Posterior cingulate gyrus (tissue), 11 donors: ENCODE data around the gene TMOD4.
A peak's percentile ranks its signal among the peaks of the same experiment; 100 is the strongest.

Experiments used
- DNase-seq, 10 donors: peaks; one replicate each; pipeline versions ENCODE4 v3.0.0 to v3.0.0-alpha.2; 2020 to 2021; ENCODE audit warnings: mixed read lengths in 3 of 10
- intact Hi-C: fragments of 100-400 bp; cut with DNase I; formaldehyde crosslinking; loops from one replicate; pipeline ENCODE4 v1.15.1; 2023

TMOD4 gene

DNA sequence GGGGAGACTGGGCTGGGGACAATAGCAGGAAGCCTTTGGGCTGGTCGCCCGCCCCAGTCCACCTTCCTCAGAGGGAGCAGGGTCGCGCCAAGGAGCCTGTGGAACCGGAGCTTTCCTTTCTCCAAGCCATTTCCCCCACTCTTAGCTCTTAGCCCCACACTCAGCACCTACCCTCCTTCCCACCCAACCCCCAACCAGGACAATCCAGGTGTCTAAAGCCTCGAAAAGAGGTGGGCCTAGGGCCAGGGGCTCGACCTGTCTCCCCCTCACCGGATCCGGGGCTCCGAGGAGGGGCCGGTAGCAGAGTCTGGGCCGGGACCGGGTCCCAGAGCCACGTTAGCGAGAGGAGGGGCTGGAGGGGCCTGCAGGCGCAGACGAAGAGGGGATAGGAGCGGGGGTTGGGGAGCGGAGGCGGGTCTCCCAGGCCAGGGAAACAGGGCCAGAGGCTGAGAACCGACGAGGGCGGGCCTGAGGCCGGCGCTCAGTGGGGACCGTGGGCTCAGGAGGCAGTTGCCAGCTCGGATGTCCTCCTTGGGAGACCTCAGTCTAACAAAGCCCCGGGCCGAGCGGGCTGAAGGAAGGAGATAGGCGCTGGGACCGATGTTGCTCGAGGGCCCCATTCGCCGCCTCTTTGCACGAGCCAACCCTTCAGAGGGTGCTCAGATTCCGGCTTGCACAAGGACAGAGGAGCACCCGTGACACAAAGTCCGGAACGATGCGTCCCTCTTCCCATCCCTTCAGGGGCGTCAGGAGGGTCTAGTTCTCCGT lies 30.3 kb downstream of the TMOD4 start:
- DNase-seq: peak in 3 of 10 donors; percentile 41 to 91 (median 77)
- intact Hi-C loops: loop anchor here (10.0 kb wide), 1 partner anchor 71 kb away; the partner anchor contains the start of gene GABPB2

DNA sequence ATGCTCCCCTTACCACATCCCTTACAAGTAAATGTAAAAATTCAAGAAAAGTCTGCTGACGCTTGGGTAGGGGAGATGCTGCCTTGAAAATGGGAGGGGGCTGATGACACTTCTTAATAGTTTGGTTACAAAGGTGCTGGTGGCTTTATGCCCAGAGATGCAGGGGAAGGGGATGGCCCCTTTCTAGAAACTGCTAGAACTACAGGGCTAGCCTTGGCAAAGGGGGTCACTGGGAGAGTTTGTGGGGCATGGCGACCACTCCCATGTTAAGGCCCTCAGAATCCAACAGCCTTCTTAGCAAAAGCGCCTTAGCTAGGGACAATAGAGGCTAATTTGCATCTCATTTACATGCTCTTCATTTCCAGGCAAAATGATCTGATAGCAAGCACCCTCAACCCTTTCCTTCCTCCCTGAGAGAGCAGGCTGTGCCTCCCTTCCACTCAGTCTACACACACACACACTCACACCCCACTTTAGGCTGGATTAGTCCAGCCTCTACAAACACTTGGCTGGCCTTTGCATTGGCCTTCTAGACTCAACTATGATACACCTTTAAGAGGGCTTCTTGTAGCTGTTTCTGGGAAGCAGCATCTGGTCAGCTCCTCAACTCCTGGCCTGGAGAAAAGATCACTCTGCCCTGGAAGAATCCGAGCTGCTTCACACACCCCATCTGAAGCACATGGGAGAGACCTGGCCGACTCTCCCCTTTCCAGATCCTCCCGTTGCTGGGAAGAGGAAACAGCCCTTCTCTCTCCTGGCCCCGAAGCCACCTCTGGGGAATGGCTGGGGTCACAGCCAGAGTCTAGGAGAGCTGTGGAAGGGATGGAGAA lies 31.1 kb downstream of the TMOD4 start:
- intact Hi-C loops: loop anchor here (10.0 kb wide), 1 partner anchor 70 kb away; the partner anchor contains the start of gene GABPB2

DNA sequence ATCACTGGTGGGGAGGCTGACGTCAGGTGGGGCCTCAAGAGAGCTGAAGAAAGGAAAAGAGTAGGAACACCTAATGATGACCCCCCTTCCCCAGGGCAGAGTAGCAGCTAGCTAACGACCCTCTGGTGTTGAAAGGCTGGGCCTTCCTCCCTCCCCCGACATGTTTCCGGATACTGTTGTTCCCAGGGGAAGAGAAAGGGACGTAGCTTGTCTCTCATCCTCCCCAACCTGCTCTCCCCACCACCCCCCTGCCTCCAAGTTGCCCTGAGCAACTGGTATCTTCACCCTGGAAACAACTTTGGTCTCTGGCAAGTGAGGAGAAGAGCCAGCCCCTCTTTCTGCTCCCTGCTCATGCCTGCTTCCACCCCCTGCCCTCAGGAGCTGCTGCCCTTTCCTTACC lies 31.8 kb downstream of the TMOD4 start:
- DNase-seq: peak in 1 of 10 donors; percentile 19
- intact Hi-C loops: loop anchor here (10.0 kb wide), 1 partner anchor 69 kb away; the partner anchor contains the start of gene GABPB2

More for the DNA sequence above, 31.1 kb downstream of the TMOD4 start:
- peak in 1 of 10 donors; percentile 25 for DNase-seq

DNA sequence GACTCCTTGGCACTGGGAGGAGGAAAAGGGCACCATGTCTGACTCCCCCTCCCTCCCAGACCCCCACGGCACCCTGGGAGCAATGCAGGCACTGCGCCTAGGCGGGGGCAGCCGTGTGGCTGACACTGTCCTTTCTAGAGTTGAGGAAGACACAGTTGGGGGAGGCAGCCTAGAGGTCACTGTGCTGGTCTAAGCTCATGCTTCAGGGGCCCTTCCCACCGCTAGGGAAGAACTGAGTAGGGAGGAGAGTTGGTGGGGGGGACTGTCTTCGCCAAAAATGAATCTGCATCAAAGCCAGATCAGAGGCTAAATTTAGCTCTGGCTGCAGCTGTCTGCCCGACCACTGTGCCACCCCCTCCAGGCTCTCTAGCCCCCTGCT lies 32.7 kb downstream of the TMOD4 start:
- intact Hi-C loops: loop anchor here (10.0 kb wide), 1 partner anchor 68 kb away; the partner anchor contains the start of gene GABPB2
- DNase-seq: no peak

DNA sequence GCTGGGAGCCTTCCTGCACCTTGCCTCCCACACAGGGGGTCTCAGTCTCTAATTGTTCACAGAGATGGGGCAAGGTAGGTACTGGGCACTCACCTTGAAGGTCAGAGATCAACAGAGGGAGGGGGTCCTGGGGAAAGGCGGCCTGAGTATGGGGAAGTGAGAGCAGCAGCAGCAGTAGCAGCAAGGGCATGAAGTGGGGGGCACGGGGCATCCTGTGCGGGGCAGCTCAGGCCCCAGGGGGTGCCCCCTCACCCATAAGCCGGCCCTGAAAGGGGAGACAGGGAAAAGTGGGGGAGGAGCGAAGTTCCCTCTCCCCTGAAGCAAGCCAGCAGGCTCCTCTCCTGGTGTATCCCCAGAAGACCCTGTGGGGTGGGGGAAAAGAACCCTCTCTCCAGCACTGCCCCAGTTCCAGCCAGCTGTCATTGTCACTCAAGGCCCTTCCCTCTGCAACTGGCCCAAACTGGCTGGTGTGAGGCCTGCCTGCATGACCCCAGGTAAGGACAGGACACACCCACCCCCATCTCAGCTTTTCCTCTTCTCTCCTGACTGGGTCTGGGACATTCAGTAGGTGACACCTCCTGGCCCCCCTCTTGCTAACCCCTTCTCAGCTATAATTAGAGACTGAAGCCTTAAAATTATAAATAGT lies 33.2 kb downstream of the TMOD4 start:
- intact Hi-C loops: loop anchor here (10.0 kb wide), 1 partner anchor 68 kb away; the partner anchor contains the start of gene GABPB2
- DNase-seq: no peak

DNA sequence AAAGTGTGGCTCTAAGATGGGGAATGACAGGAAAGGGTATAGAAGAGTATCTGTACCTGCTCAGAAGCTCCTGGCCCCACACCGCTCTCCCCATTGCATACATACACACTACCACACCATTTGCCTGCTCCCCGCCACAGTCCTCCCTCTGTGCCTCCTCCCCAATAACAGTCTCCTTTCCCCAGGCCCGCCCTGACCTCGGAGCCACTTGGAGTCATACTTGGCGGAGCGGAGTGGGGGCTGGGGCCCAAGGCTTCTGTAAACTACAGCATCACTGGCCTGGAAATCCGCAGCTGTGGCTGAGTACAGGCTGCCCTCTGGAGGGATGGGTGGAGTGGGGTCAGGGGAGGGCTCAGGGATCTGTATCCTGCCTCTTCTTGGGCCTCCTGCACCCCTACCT lies 38.0 kb downstream of the TMOD4 start:
- intact Hi-C loops: no loop called here

DNA sequence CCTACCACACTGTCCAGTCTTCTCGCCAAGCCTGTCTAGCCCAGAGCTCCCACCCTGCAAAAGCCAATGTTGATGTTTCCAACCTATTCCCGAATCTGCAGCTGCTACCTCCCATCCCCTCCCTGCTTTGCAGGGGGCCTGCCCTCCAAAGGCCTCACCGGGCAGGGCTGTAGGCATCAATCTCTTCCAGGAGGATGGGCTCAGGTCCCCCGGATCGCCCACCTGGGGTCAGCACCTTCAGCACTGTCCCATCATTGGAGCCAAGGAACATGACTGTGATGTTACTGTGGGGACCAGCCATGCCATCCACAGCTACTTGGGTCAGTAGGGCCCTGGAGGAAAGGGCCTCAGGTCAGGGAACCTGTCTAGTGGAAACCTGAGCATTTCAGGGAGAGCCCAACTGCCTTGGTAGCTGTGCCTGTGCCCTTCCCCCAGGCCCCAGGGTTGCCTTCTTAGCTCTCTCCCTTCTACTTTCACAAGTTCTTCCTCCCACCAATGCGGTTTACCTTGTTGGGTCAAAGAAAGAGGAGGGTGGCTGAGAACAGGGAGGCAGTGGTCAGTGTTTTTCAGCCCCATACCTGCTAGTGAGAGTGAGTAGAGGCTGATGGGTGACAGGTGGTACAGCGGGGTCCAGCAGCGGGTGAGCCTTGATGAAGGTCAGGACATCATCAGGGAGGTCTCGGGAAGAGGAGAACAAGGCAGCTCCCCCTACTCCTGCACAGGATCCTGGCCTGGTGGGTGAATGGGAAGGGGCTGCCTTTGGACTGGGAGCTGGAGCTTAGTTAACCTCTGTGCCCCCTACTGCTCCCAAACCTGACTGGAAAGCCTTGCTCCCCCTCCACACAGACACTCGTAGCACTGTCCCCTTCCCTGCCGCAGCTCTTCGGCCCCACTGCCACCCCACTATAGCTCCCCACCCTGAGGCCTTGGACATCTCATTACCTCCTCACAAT lies 40.1 kb downstream of the TMOD4 start:
- DNase-seq: peak in 1 of 10 donors; percentile 41
- intact Hi-C loops: no loop called here

More for the DNA sequence above, 38.0 kb downstream of the TMOD4 start:
- DNase-seq: no peak

DNA sequence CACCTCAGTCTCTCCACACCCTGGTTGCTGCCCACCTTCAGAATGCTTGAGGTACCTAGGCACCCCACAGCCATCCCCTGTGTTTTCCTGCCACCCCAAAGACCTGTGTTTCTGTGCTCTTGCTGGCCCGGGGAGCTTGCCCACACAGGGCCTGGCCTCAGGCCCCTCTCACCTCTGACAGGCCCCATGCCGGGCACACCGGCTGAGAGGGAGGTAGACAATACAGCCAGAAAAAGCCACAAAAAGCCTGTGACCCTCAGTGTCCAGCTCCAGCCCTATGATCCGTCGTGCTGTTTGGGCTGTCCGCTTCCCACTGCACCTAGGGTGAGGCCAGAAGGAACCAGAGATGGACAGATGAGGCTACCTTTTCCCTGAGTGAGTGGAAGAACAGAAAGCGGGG lies 40.8 kb downstream of the TMOD4 start:
- DNase-seq: peak in 1 of 10 donors; percentile 62
- intact Hi-C loops: no loop called here

DNA sequence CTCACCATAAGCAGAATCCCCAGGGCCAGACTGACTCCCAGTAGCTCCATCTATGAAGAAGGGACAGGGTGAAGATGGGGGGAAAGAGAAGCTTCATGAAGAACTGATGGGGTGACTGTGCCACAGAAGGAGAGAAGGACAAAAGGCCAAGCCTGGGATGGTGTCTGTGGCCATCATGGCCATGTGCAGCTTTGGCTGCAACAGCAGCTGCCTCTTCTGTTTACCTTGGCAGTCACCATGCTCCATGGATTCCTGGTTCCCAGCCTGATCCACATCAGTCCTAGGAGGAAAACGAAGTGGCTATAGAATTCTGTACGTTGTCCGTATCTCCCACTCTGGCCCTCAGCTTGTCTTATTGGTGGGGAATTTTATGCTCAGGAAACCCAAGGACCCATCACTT lies 41.4 kb downstream of the TMOD4 start:
- intact Hi-C loops: no loop called here
- DNase-seq: peak in 1 of 10 donors; percentile 32

DNA sequence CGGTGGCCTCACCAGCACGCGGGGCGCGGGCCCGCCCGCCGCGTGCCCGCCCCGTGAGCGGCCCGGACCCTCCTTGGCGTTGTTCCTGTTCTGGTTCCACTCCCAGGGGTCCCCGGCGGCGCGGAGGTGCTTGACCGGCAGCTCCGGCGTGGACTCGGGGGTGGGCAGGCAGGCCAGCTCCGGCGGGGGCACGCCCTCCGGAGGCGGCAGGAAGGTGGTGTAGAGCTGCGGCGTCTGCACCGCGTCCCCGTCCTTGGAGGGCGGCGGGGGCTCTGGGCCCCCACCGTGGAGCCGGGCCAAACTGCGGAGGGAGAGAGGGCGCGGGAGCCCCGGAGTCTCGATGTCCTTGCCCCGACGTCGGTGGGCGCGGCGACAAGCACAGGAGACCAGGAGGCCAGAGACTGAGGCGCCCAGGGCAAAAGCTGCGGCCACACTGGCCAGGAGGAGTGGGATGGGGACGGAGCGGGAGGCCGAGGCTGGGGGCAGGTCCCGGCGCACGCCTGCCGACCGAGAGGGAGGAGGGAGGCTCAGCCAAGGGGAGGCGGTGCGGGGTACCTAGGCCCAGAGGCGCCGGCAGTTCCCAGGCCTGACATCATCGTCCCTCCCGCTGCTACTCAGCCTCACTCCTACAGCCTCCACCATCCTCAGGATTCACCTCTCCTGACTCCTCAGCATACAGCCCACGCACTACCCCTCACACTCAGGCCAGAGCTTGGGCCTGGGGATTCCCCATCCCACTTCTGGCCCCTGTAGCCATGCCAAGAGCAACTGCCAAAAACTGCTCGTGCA lies 42.6 kb downstream of the TMOD4 start:
- peak in 1 of 10 donors; percentile 80 for DNase-seq
- intact Hi-C loops: no loop called here

DNA sequence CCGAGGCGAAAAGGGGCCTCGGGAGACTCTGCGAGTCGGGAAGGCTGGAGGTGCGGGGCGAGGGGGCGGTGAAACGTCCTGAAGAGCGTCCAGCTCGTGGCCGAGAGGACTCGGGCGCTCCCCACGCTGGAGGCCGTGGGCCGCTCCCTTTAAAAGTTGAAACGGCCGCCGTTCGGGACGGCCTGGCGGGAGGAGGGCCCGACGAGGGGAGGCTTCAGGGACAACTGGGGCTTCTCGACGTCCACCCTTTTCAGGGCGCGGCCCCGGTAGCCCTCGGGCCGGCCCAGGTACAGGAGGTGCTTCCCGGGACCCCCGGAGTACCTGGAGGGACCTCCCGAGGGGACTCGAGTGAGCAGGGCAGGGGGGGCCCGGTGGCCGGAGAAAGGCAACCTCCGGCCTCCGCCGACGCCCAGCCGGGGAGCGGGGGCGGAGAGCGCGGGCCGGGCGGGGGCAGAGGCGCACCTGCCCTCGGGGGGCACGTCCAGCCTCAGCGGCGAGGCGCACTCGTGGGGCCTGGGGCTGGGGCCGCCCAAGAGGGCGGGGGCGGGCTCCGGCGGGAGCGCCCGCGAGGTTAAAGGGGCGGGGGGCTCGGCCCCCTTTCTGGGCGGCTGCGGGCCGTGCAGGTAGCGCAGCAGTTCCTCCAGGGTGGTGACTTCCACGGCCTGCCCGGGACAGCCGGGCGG lies 43.3 kb downstream of the TMOD4 start:
- intact Hi-C loops: no loop called here
- peak in 1 of 10 donors; percentile 66 for DNase-seq

DNA sequence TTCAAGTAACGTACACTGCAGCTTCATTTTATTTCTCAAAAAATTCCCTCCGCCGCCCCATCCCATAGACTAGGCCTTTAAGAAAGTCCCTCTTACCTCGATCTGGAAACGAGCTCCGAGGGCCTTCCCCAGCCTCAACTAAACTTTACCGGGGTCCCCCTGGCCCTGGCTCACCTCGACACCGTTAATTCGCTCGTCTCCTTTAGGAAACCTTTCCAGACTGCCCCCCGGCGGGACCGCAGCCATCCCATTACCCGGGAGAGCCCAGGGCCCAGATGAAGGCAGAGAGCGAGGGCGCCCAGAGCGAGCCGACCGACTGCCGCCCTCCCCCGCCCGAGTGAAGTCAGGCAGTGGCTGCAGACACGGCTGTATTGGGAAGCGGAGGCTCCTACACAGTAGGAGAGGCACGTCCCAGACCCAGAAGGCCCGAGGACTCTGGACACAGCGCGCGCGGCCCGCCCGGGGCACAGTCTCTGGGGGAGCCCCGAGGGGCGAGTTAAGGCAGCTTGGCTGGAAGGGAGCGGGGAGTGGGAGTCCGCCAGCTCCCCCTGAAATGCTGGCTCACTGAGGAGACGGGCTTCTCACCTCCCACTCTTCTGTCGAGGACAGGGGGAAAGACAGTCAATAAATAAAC lies 44.0 kb downstream of the TMOD4 start:
- DNase-seq: peak in 5 of 10 donors; percentile 25 to 89 (median 28)

DNA sequence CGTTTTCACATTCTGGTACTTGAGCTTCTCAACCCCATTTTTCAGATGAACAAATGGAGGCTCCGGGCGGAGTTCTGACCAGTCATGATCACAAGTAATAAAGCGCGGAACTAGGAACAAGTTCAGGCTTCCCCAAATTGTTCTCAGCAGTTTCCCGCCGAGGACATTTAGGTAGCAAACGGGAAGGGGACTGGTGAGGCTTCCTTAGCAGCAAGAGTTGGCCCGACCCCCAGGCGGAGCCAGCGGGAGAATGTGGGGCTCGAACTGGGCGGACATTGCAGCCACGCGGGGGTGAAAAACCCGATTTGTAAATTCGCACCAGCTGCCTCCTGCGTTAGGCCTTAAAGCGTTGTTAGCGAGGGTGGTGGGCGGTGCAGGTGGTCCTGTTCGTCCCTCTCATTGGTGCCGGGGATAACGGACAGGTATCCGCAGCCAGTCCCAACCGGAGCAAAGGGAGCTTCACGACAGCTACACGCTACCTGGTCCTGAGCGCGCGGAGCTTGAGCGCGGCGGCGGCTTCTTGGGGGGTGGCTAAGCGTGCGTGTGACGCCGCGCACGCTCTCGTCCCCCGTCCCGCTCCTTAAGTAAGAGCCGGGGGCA lies 44.7 kb downstream of the TMOD4 start:
- DNase-seq: peak; percentile 47 to 97 (median 86)
- intact Hi-C loops: no loop called here

More for the DNA sequence above, 44.0 kb downstream of the TMOD4 start:
- intact Hi-C loops: no loop called here

DNA sequence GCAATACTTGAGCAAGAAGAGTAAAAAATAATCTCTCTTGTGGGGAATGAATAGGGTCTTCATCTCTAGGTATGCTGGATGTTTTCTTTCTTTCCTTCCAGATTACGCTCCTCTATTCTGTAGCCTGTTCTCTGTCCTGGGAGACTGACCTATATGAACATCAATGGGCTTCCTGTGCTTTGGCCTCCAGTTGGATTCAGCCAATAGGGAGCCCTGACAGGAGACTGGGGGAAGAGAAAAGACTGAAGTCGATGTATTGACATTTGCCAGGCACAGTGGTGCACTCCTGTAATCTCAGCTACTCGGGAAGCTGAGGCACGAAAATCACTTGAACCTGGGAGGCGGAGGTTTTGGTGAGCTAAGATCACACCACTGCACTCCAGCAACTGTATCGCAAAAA lies 47.0 kb downstream of the TMOD4 start:
- intact Hi-C loops: no loop called here
- no peak for DNase-seq

DNA sequence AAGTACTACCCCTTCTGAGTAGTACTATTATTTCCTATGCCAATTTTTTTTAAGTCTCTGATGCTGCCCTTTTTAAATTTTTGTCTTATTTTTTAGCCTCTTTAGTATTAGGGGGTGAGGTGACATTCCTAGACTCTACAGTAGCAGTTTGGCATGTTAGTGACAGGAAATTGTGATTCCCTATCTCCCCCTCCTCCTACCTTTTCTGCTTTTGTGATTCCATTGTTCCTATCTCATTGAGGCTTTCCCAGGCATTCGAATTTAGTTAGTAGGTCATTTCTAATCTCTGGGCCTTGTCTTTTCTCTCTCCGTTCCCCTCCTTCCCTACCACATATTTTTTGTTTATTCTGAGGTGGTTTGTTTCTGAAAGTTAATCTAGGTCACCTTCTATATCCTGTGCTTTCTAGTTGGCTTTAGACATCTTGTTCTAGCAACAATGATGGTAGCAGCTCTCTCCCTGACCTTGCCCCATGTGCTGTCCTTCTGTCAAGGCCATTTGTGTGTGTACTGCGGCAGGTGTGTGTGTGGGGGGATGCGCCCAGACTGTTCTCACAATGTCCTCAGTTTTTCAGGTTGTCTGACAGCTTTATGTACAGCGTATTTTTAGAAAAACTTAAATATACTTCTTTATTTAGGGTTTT lies 50.9 kb downstream of the TMOD4 start:
- DNase-seq: no peak
- intact Hi-C loops: no loop called here
